HG03108 (cell line): ENCODE measurements around the gene DHX40.
"Not testable (repeated sequence)": the region's sequence is repeated elsewhere in the genome, so short reads cannot be mapped to it uniquely, and the experiment has no call there.

Experiments
- ATAC-seq: cut with Tn5 transposase; IDR thresholded peaks from one replicate; pipeline ENCODE4 v1.9.1; 2021; ENCODE audit warnings: moderate library complexity; ENCODE audit not compliant: unreplicated experiment

Gene DHX40

GRCh38 chr17:59558039-59558438 is 7.4 kb upstream of the DHX40 start:
- ATAC-seq: no peak

- no peak for ATAC-seq
Measured at GRCh38 chr17:59558953-59559352, 6.5 kb upstream of the DHX40 start.

DNA sequence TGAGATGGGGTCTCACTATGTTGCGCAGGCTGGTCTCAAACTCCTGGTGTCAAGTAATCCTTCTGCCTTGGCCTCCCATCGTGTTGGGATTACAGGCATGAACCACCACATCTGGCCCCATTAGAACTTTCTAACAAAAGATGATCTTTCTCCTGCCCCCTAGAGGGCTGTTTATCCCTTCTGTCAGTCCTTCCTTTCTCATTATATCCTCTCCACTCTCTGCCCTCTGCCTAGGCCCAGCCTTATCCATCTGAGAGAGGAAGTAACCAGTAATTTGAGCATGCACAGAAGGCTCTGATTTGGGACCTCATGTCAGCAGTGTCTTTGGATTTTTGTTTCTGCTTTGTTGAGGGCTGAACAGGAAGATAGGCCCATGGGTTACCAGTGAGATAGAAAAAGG is 4.4 kb upstream of the DHX40 start:
- no peak for ATAC-seq

GRCh38 chr17:59565959-59566324 is 532 bp downstream of the DHX40 start:
- ATAC-seq: peak; percentile 38

DNA sequence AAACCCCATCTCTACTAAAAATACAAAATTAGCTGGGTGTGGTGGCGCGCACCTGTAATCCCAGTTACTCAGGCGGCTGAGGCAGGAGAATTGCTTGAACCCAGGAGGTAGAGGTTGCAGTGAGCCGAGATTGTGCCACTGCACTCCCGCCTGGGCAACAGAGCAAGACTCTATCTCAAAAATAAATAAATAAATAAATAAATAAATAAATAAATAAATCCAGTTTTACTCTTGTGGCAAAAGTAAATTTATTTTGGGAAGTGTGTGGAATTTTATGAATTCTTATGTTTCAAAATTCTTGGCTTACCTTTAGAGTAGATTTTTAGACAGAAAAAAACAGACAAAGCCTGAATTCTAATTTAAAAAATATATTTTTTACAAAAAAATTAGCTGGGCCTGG is 3.7 kb downstream of the DHX40 start:
- ATAC-seq: not testable (repeated sequence)

- no peak for ATAC-seq
Measured at GRCh38 chr17:59572301-59572924, 7.0 kb downstream of the DHX40 start.

DNA sequence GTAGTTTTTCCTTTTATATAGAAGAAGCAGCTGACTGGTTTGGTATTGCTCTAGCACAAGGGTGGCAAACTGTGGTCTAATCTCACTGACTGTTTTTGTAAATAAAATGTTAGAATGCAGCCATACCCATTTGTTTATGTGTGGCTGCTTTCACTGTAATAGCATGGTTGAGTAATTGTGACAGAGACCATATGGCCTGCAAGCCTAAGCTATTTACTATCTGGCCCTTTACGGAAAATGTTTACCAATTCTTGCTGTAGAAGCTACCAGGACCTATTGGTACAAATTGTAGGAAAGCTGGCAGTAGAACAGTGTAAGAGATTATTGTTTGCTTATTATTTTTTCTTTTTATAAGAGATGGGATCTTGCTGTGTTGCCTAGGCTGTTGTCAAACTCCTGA is 18.8 kb downstream of the DHX40 start:
- ATAC-seq: not testable (repeated sequence)

GRCh38 chr17:59600169-59600568 is 34.8 kb downstream of the DHX40 start:
- ATAC-seq: no peak

DNA sequence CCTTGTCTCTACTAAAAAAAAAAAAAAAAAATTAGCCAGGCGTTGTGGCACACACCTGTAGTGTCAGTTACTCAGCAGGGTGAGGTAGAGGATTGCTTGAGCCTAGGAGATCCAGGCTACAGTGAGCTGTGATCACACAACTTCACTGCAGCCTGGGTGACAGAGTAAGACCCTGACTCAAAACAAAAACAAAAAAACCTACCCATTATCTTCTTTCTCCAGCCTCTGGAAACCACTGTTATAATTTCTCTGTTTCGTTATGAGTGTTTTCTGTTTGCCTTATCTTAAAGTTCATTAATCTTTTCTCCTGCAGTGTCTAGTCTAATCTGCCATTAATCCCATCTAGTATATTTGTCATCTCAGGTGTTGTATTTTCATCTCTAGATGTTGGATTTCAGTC is 35.7 kb downstream of the DHX40 start:
- no peak for ATAC-seq

- no peak for ATAC-seq
Measured at GRCh38 chr17:59607061-59607460, 41.7 kb downstream of the DHX40 start.

DNA sequence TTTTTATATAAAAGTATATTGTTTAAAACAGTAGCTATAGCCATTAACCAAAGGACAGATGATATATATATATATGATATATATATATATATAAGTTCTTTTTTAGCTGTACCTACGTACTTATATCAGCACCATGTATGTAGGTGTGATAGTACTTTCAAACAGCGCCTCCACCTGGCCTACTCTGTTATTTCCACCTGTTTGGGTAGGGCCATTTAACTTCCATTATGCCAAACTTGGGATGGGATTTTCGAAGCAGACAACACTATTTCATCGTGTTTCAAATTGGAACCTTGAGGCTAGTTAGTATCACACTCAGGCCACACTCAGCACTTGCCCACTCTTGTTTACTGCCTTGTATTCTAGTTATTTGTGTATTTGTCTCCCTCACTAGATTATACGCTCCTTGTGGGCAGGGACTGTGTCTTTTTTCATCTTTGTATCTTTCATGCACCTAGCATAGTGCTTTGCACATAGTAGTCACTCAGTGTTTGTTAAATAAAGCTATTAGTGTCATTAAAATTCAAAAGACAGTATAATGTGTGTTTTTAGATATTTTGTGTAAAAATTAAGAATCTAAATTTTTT is 42.5 kb downstream of the DHX40 start:
- no peak for ATAC-seq

- ATAC-seq: no peak
Measured at GRCh38 chr17:59611503-59611902, 46.1 kb downstream of the DHX40 start.

DNA sequence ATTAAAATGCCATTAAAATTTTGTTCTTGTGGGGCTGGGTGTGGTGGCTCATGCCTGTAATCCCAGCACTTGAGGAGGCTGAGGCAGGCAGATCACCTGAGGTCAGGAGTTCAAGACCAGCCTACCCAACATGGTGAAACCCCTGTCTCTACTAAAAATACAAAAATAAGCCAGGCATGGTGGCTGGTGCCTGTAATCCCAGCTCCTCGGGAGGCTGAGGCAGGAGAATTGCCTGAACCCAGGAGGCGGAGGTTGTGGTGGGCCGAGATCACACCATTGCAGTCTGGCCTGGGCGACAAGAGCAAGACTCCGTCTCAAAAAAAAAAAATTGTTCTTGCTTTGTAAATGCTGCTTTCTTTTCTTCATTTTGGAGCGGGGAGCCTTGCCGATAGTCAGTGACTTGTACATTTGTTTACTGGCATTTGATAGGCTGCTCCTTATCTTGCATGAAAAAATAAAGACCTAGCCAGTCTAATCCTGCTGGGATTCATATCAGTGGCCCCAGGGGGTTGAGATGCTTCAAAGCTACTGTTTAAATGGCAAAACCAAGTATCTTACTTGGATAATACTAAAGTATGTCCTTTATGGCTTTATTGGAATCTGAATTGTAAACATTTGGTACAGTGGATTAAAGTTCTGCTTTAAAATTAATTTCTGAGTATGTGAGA is 51.0 kb downstream of the DHX40 start:
- no peak for ATAC-seq

- ATAC-seq: no peak
Measured at GRCh38 chr17:59617156-59617732, 51.8 kb downstream of the DHX40 start.

GRCh38 chr17:59619035-59619297 is 53.6 kb downstream of the DHX40 start:
- ATAC-seq: no peak

GRCh38 chr17:59619298-59620063 is 54.1 kb downstream of the DHX40 start, which contains the start of gene CLTC:
TSS of gene CLTC (plus strand) at chr17:59619895. CDS start at chr17:59620132, 237 bp downstream.
- peak; percentile 74 for ATAC-seq

DNA sequence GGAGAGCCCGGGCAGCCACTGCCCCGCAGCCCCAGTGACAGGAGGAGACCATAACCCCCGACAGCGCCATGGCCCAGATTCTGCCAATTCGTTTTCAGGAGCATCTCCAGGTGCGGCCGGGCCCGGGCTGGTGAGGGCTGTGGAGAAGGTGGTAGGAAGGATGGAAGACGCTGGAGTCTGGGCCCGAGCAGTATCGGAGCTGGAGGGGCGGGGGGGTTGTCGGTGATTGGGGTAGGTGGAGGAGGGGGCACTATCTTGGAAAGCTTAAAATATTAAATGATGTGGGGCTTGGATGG is 54.6 kb downstream of the DHX40 start:
- ATAC-seq: no peak

- ATAC-seq: no peak
Measured at GRCh38 chr17:59620518-59621259, 55.3 kb downstream of the DHX40 start.

- no peak for ATAC-seq
Measured at GRCh38 chr17:59621771-59622170, 56.4 kb downstream of the DHX40 start.

GRCh38 chr17:59623151-59623550 is 57.7 kb downstream of the DHX40 start:
- no peak for ATAC-seq

- no peak for ATAC-seq
Measured at GRCh38 chr17:59626756-59627155, 61.3 kb downstream of the DHX40 start.
